ENCODE data around the gene ABCC12.

Gene ABCC12

GRCh38 chr16:48131201-48131935 lies 24.4 kb downstream of the ABCC12 start:
- DNase-seq, result no peak

GRCh38 chr16:48129926-48130325 lies 25.9 kb downstream of the ABCC12 start:
- no peak for DNase-seq

- DNase-seq, result no peak
Measured at GRCh38 chr16:48128769-48129168, 27.0 kb downstream of the ABCC12 start.

- no peak for DNase-seq
Measured at GRCh38 chr16:48126801-48127644, 28.8 kb downstream of the ABCC12 start.

- DNase-seq, result no peak
Measured at GRCh38 chr16:48125888-48126287, 29.9 kb downstream of the ABCC12 start.

GRCh38 chr16:48124266-48124665 lies 31.5 kb downstream of the ABCC12 start:
- no peak for DNase-seq

- DNase-seq, result no peak
Measured at GRCh38 chr16:48123104-48123788, 32.5 kb downstream of the ABCC12 start.

- DNase-seq, result no peak
Measured at GRCh38 chr16:48121276-48121675, 34.5 kb downstream of the ABCC12 start.

- no peak for DNase-seq
Measured at GRCh38 chr16:48118841-48119240, 37.0 kb downstream of the ABCC12 start.

- peak; percentile 44 for DNase-seq
Measured at GRCh38 chr16:48117217-48118105, 38.3 kb downstream of the ABCC12 start.

GRCh38 chr16:48115299-48115698 lies 40.5 kb downstream of the ABCC12 start:
- DNase-seq, result no peak

GRCh38 chr16:48114410-48114809 lies 41.4 kb downstream of the ABCC12 start:
- no peak for DNase-seq

- no peak for DNase-seq
Measured at GRCh38 chr16:48113471-48113870, 42.3 kb downstream of the ABCC12 start.

GRCh38 chr16:48113001-48113400 lies 42.8 kb downstream of the ABCC12 start:
- no peak for DNase-seq

- peak; percentile 18 for DNase-seq
Measured at GRCh38 chr16:48112600-48112999, 43.2 kb downstream of the ABCC12 start.

- DNase-seq, result no peak
Measured at GRCh38 chr16:48110982-48111381, 44.8 kb downstream of the ABCC12 start.

GRCh38 chr16:48110000-48110399 lies 45.8 kb downstream of the ABCC12 start:
- no peak for DNase-seq

GRCh38 chr16:48109475-48109874 lies 46.3 kb downstream of the ABCC12 start:
- DNase-seq, result no peak

GRCh38 chr16:48106446-48106845 lies 49.3 kb downstream of the ABCC12 start:
- DNase-seq, result no peak

All from right kidney (tissue), 1 donor.